Osteoblast (primary cell): ENCODE results near the gene CUZD1. TPM values are rescaled to one million over a fixed set of nuclear protein-coding genes. Genes with fewer than 3 reads are reported as not detected.

Source experiments
- DNase-seq: peaks from one replicate; pipeline ENCODE4 v3.0.0; 2011; ENCODE audit warnings: low spot score, mixed read lengths; ENCODE audit not compliant: insufficient read length; ENCODE audit errors: missing footprints
- H2AFZ ChIP-seq: 2 replicates; pipeline ENCODE4 v1.6.0; 2011; ENCODE audit warnings: mild to moderate bottlenecking, low read length
- H3K27ac ChIP-seq: 2 replicates; pipeline ENCODE4 v1.5.1; 2011; ENCODE audit warnings: mild to moderate bottlenecking, low read depth, low read length, moderate library complexity
- H3K27me3 ChIP-seq: 2 replicates; pipeline ENCODE4 v1.6.0; 2012; ENCODE audit warnings: mild to moderate bottlenecking, control low read depth, inconsistent platforms, low read length, moderate library complexity; ENCODE audit not compliant: insufficient read depth
- H3K36me3 ChIP-seq: 2 replicates; pipeline ENCODE4 v1.5.1; 2011; ENCODE audit warnings: mild to moderate bottlenecking, low read length, control low read depth, moderate library complexity; ENCODE audit not compliant: insufficient read depth
- H3K4me1 ChIP-seq: 2 replicates; pipeline ENCODE4 v1.5.1; 2011; ENCODE audit warnings: mild to moderate bottlenecking, low read length, control low read depth, moderate library complexity; ENCODE audit not compliant: insufficient read depth
- H3K4me2 ChIP-seq: 2 replicates; pipeline ENCODE4 v1.6.0; 2011; ENCODE audit warnings: mild to moderate bottlenecking, low read length; ENCODE audit not compliant: insufficient read depth
- H3K4me3 ChIP-seq: fragments of 200-600 bp; sonication (generic); 3 replicates; pipeline ENCODE4 v1.5.1; 2012; ENCODE audit warnings: mild to moderate bottlenecking, low read length, inconsistent platforms; ENCODE audit not compliant: insufficient read depth
- H3K79me2 ChIP-seq: 2 replicates; pipeline ENCODE4 v1.6.0; 2012; ENCODE audit warnings: mild to moderate bottlenecking, low read length, control low read depth, inconsistent platforms; ENCODE audit not compliant: insufficient read depth
- H3K9me3 ChIP-seq: 2 replicates; pipeline ENCODE4 v1.5.1; 2011; ENCODE audit warnings: low read depth, low read length, control low read depth
- H4K20me1 ChIP-seq: 2 replicates; pipeline ENCODE4 v1.6.0; 2012; ENCODE audit warnings: mild to moderate bottlenecking, low read length, control low read depth; ENCODE audit not compliant: insufficient read depth
- total RNA-seq: library from RNA; depleted of rRNA; stranded (reverse); fragments of >200 nt; gene quantifications from 2 replicates; pipeline ENCODE4 v1.2.3, GENCODE V29; 2012
- TF ChIP-seq, protein P1 (sequence below): IDR thresholded peaks from 2 replicates; pipeline ENCODE4 v1.5.1; 2011; ENCODE audit warnings: mild to moderate bottlenecking, low read depth, low read length, moderate library complexity; ENCODE audit errors: extremely low read depth

CUZD1 gene
- total RNA-seq, 1 donor: 0.36 TPM

GRCh38 chr10:122827302-122827701, 18.4 kb downstream of the CUZD1 start:
- Histone ChIP-seq H3K79me2 (no peaks in the 10 kb centered on the region), H2AFZ (no peak overlapping the region), H3K4me2 (no peak overlapping the region), H4K20me1 (no peaks in the 10 kb centered on the region), H3K4me3 (no peak overlapping the region), H3K36me3 (peaks cover 4% of the 10 kb centered on the region), H3K27me3 (peaks cover 8% of the 10 kb centered on the region), H3K9me3 (no peaks in the 10 kb centered on the region), H3K4me1 (no peaks in the 10 kb centered on the region), H3K27ac (no peak overlapping the region)
- TF ChIP-seq, protein P1, sequence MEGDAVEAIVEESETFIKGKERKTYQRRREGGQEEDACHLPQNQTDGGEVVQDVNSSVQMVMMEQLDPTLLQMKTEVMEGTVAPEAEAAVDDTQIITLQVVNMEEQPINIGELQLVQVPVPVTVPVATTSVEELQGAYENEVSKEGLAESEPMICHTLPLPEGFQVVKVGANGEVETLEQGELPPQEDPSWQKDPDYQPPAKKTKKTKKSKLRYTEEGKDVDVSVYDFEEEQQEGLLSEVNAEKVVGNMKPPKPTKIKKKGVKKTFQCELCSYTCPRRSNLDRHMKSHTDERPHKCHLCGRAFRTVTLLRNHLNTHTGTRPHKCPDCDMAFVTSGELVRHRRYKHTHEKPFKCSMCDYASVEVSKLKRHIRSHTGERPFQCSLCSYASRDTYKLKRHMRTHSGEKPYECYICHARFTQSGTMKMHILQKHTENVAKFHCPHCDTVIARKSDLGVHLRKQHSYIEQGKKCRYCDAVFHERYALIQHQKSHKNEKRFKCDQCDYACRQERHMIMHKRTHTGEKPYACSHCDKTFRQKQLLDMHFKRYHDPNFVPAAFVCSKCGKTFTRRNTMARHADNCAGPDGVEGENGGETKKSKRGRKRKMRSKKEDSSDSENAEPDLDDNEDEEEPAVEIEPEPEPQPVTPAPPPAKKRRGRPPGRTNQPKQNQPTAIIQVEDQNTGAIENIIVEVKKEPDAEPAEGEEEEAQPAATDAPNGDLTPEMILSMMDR: no peak
- DNase-seq: no peak

- H3K27ac ChIP-seq: no peak overlapping the region
- TF ChIP-seq, protein P1: no peak
- H3K79me2 ChIP-seq: no peaks in the 10 kb centered on the region
- DNase-seq: no peak
- H3K4me3 ChIP-seq: no peak overlapping the region
- no peak overlapping the region for H3K4me2 ChIP-seq
- no peaks in the 10 kb centered on the region for H3K4me1 ChIP-seq
- no peaks in the 10 kb centered on the region for H3K36me3 ChIP-seq
- no peak overlapping the region for H2AFZ ChIP-seq
- peaks cover 7% of the 10 kb centered on the region for H3K27me3 ChIP-seq
- H3K9me3 ChIP-seq: no peaks in the 10 kb centered on the region
- no peaks in the 10 kb centered on the region for H4K20me1 ChIP-seq
Observed at GRCh38 chr10:122822973-122823690, 22.5 kb downstream of the CUZD1 start.

DNA sequence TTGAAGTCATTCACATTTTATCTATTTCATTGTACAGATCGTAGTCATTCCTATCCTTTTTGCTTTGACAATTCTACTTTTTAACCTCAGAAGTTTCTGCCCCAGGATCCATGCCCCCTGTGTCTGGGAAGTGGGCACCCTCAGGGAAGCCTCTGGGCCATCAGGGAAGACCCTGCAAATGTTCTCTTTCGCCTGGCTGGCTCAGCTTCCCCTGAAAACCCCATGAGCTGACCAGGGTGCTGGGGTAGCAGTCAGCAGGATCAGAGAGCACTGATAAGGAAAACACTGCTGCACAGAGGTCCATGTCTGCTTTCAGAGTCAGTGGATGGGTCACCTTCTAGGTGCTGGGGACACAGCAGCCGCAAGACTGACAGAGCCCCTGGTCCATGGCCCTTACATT, 23.8 kb downstream of the CUZD1 start:
- peaks cover 8% of the 10 kb centered on the region for H3K27me3 ChIP-seq
- H3K9me3 ChIP-seq: no peaks in the 10 kb centered on the region
- no peaks in the 10 kb centered on the region for H3K36me3 ChIP-seq
- TF ChIP-seq, protein P1: no peak
- DNase-seq: no peak
- no peak overlapping the region for H3K4me2 ChIP-seq
- no peaks in the 10 kb centered on the region for H4K20me1 ChIP-seq
- H2AFZ ChIP-seq: no peak overlapping the region
- H3K4me1 ChIP-seq: no peaks in the 10 kb centered on the region
- H3K27ac ChIP-seq: no peak overlapping the region
- no peak overlapping the region for H3K4me3 ChIP-seq
- no peaks in the 10 kb centered on the region for H3K79me2 ChIP-seq

GRCh38 chr10:122815458-122815857, 30.2 kb downstream of the CUZD1 start:
- TF ChIP-seq, protein P1: no peak

More at GRCh38 chr10:122815458-122815857, 30.2 kb downstream of the CUZD1 start:
- Histone ChIP-seq H3K36me3 (no peaks in the 10 kb centered on the region), H3K27me3 (peaks cover 8% of the 10 kb centered on the region), H3K4me3 (no peak overlapping the region), H3K9me3 (no peaks in the 10 kb centered on the region), H3K4me1 (no peaks in the 10 kb centered on the region), H2AFZ (no peak overlapping the region), H3K27ac (no peak overlapping the region), H3K4me2 (no peak overlapping the region), H3K79me2 (no peaks in the 10 kb centered on the region), H4K20me1 (no peaks in the 10 kb centered on the region)
- DNase-seq: no peak
